HG03060 (cell line): Measurements from ENCODE around the gene CTAGE1.
"Not testable (repeated sequence)": the region's sequence is repeated elsewhere in the genome, so short reads cannot be mapped to it uniquely, and the experiment has no call there.

ENCODE experiments used
- ATAC-seq: cut with Tn5 transposase; IDR thresholded peaks from one replicate; pipeline ENCODE4 v1.9.1; 2021; ENCODE audit warnings: low read depth, moderate number of reproducible peaks; ENCODE audit not compliant: unreplicated experiment

CTAGE1 gene

GRCh38 chr18:22417496-22418188 is at the start of gene CTAGE1:
Gene CTAGE1, minus strand, starts transcription at chr18:22417915. Its CDS starts 104 bp downstream, at chr18:22417811.
- no peak for ATAC-seq

- ATAC-seq, result no peak
Measured at GRCh38 chr18:22466608-22467395, 49.1 kb upstream of the CTAGE1 start.

GRCh38 chr18:22465859-22466457 is 48.2 kb upstream of the CTAGE1 start:
- no peak for ATAC-seq

GRCh38 chr18:22463076-22463475 is 45.4 kb upstream of the CTAGE1 start:
- no peak for ATAC-seq

GRCh38 chr18:22459491-22459890 is 41.8 kb upstream of the CTAGE1 start:
- no peak for ATAC-seq

GRCh38 chr18:22457524-22457923 is 39.8 kb upstream of the CTAGE1 start:
- ATAC-seq, result no peak

- ATAC-seq, result no peak
Measured at GRCh38 chr18:22456547-22456946, 38.8 kb upstream of the CTAGE1 start.

GRCh38 chr18:22456116-22456480 is 38.4 kb upstream of the CTAGE1 start:
- ATAC-seq, result no peak

- no peak for ATAC-seq
Measured at GRCh38 chr18:22455425-22456115, 37.9 kb upstream of the CTAGE1 start.

- ATAC-seq, result no peak
Measured at GRCh38 chr18:22453315-22453714, 35.6 kb upstream of the CTAGE1 start.

GRCh38 chr18:22452226-22452668 is 34.5 kb upstream of the CTAGE1 start:
- no peak for ATAC-seq

GRCh38 chr18:22451796-22452195 is 34.1 kb upstream of the CTAGE1 start:
- ATAC-seq, result no peak

GRCh38 chr18:22450766-22451165 is 33.1 kb upstream of the CTAGE1 start:
- not testable (repeated sequence) for ATAC-seq

GRCh38 chr18:22450318-22450717 is 32.6 kb upstream of the CTAGE1 start:
- not testable (repeated sequence) for ATAC-seq

- not testable (repeated sequence) for ATAC-seq
Measured at GRCh38 chr18:22449753-22450152, 32.0 kb upstream of the CTAGE1 start.

GRCh38 chr18:22448238-22448637 is 30.5 kb upstream of the CTAGE1 start:
- no peak for ATAC-seq

- no peak for ATAC-seq
Measured at GRCh38 chr18:22447792-22448191, 30.1 kb upstream of the CTAGE1 start.

- no peak for ATAC-seq
Measured at GRCh38 chr18:22446911-22447310, 29.2 kb upstream of the CTAGE1 start.

GRCh38 chr18:22446325-22446724 is 28.6 kb upstream of the CTAGE1 start:
- ATAC-seq, result no peak

- ATAC-seq, result no peak
Measured at GRCh38 chr18:22441638-22442037, 23.9 kb upstream of the CTAGE1 start.

GRCh38 chr18:22439447-22439846 is 21.7 kb upstream of the CTAGE1 start:
- no peak for ATAC-seq
